ENCODE data around the gene OR6N2. TPM values are rescaled to one million over a fixed set of nuclear protein-coding genes. Genes with fewer than 3 reads are reported as not detected.

The OR6N2 gene
- total RNA-seq (2021) = not detected in 2 replicates
- not detected for Bru-seq, nascent RNA
- BruChase-seq, experiment 1, labeled RNA remaining after a 2-hour chase = not detected
- not detected for BruChase-seq, experiment 2, labeled RNA remaining after a 6-hour chase
- long read RNA-seq = 0 reads

GRCh38 chr1:158781104-158781503 lies at the start of gene OR6N2:
Gene OR6N2, minus strand, starts transcription at chr1:158781204. Its CDS starts 3,569 bp downstream, at chr1:158777635.
- no peaks in the 10 kb centered on the region; the same call in 1 of the 2 replicates for H3K9me2 ChIP-seq (ENCODE audit: insufficient read depth)
- H3K79me2 ChIP-seq (ENCODE audit: low read depth) = no peaks in the 10 kb centered on the region
- H3K4me3 ChIP-seq = no peak within 1 kb of the TSS
- H3K9me3 ChIP-seq (ENCODE audit: insufficient read depth, low read depth) = no peaks in the 10 kb centered on the region
- no peak for TF ChIP-seq CTCF (conservative IDR thresholded peaks at IDR 0.05)
- TF ChIP-seq EZH2 (IDR thresholded peaks at IDR 0.05; ENCODE audit: low read depth) = no peak
- peaks cover 14% of the 10 kb centered on the region; the same call in 1 of the 2 replicates for H3K27me3 ChIP-seq (ENCODE audit: insufficient read depth, low read depth)
- H3K4me1 ChIP-seq (replicated peaks; ENCODE audit: insufficient read depth) = no peaks in the 10 kb centered on the region
- H3F3A ChIP-seq (ENCODE audit: insufficient read depth, low read depth) = no peaks in the 10 kb centered on the region
- H2AFZ ChIP-seq = no peak within 1 kb of the TSS
- POLR2A ChIA-PET (ENCODE audit: unreplicated experiment) = no interaction called here
- H3K36me3 ChIP-seq (ENCODE audit: low read depth) = no peaks in the 10 kb centered on the region
- intact Hi-C loops (cut with micrococcal nuclease; ENCODE audit: unreplicated experiment) = no loop called here
- no peak within 1 kb of the TSS for H3K4me2 ChIP-seq
- no TSS peak for BruUV-seq (replicated peaks)
- CTCF ChIA-PET = no interaction called here
- no peaks in the 10 kb centered on the region for H4K20me1 ChIP-seq (ENCODE audit: insufficient read depth)
- no peak for DNase-seq
- H3K27ac ChIP-seq = no peak within 1 kb of the TSS

- Histone ChIP-seq H3K4me1 (replicated peaks; ENCODE audit: insufficient read depth) (no peaks in the 10 kb centered on the region), H3K79me2 (ENCODE audit: low read depth) (no peaks in the 10 kb centered on the region), H2AFZ (no peak overlapping the region), H3K27me3 (ENCODE audit: insufficient read depth, low read depth) (no peaks in the 10 kb centered on the region), H3F3A (ENCODE audit: insufficient read depth, low read depth) (no peaks in the 10 kb centered on the region), H3K36me3 (ENCODE audit: low read depth) (no peaks in the 10 kb centered on the region), H3K27ac (no peak overlapping the region), H3K4me2 (no peak overlapping the region), H3K9me3 (ENCODE audit: insufficient read depth, low read depth) (no peaks in the 10 kb centered on the region), H3K9me2 (ENCODE audit: insufficient read depth) (no peaks in the 10 kb centered on the region), H4K20me1 (ENCODE audit: insufficient read depth) (no peaks in the 10 kb centered on the region), H3K4me3 (no peak overlapping the region)
- intact Hi-C loops (cut with micrococcal nuclease; ENCODE audit: unreplicated experiment) = no loop called here
- DNase-seq = no peak
- ChIA-PET POLR2A (ENCODE audit: unreplicated experiment) (no interaction called here), CTCF (no interaction called here)
- BruUV-seq (replicated peaks) = no TSS peak
- TF ChIP-seq CTCF (conservative IDR thresholded peaks at IDR 0.05) (no peak), EZH2 (IDR thresholded peaks at IDR 0.05; ENCODE audit: low read depth) (no peak)
Measured at GRCh38 chr1:158830074-158830677, 49.2 kb upstream of the OR6N2 start.

- H3K9me2 ChIP-seq (ENCODE audit: insufficient read depth) = no peaks in the 10 kb centered on the region
- H3K27ac ChIP-seq = no peak overlapping the region
- ChIA-PET POLR2A (ENCODE audit: unreplicated experiment) (no interaction called here), CTCF (no interaction called here)
- BruUV-seq (replicated peaks) = no TSS peak
- H3K36me3 ChIP-seq (ENCODE audit: low read depth) = no peaks in the 10 kb centered on the region
- H3K27me3 ChIP-seq (ENCODE audit: insufficient read depth, low read depth) = no peaks in the 10 kb centered on the region
- no peak overlapping the region for H3K4me2 ChIP-seq
- no peak overlapping the region for H2AFZ ChIP-seq
- TF ChIP-seq EZH2 (IDR thresholded peaks at IDR 0.05; ENCODE audit: low read depth) = no peak
- TF ChIP-seq CTCF (conservative IDR thresholded peaks at IDR 0.05) = no peak
- no peaks in the 10 kb centered on the region for H3F3A ChIP-seq (ENCODE audit: insufficient read depth, low read depth)
- intact Hi-C loops (cut with micrococcal nuclease; ENCODE audit: unreplicated experiment) = no loop called here
- H3K4me1 ChIP-seq (replicated peaks; ENCODE audit: insufficient read depth) = no peaks in the 10 kb centered on the region
- no peaks in the 10 kb centered on the region for H3K9me3 ChIP-seq (ENCODE audit: insufficient read depth, low read depth)
- no peaks in the 10 kb centered on the region for H3K79me2 ChIP-seq (ENCODE audit: low read depth)
- no peaks in the 10 kb centered on the region for H4K20me1 ChIP-seq (ENCODE audit: insufficient read depth)
- no peak for DNase-seq
- H3K4me3 ChIP-seq = no peak overlapping the region
Measured at GRCh38 chr1:158821723-158822122, 40.7 kb upstream of the OR6N2 start.

Measured in PC-9 (cell line).